Uterus (tissue), 2 donors: ENCODE measurements around the gene ADAD2.

ENCODE experiments used
- CTCF ChIP-seq, 4 experiments: fragments of 200-600 bp in 2 of 4; fragments of 450-650 bp in 2 of 4; sonication (generic) in 2 of 4; IDR thresholded peaks; one replicate each; pipeline ENCODE4 v1.5.1; 2016 to 2019; ENCODE audit warnings: antibody characterized with exemption in 4 of 4, mild to moderate bottlenecking in 2 of 4, moderate library complexity in 1 of 4
- POLR2A ChIP-seq, 2 donors: fragments of 450-650 bp; IDR thresholded peaks; one replicate each; pipeline ENCODE4 v1.6.1; 2016; ENCODE audit warnings: antibody characterized with exemption in 2 of 2, mild to moderate bottlenecking in 1 of 2, moderate library complexity in 1 of 2

- TF ChIP-seq CTCF (IDR thresholded peaks at IDR 0.05) (no peak), POLR2A (IDR thresholded peaks at IDR 0.05) (no peak)
Observed at GRCh38 chr16:84218956-84219355, 28.0 kb downstream of the ADAD2 start.
